HG02642 (cell line): ENCODE data around the gene TBX2.

Experiments used
- ATAC-seq: cut with Tn5 transposase; IDR thresholded peaks from one replicate; pipeline ENCODE4 v1.9.1; 2021; ENCODE audit warnings: mild to moderate bottlenecking; ENCODE audit not compliant: unreplicated experiment, poor library complexity

TBX2 gene

GRCh38 chr17:61411261-61412142 lies 11.9 kb downstream of the TBX2 start:
- ATAC-seq = peak; percentile 10

GRCh38 chr17:61412143-61412859 lies 12.7 kb downstream of the TBX2 start:
- peak; percentile 63 for ATAC-seq

GRCh38 chr17:61412860-61413660 lies 13.4 kb downstream of the TBX2 start:
- ATAC-seq = no peak

- no peak for ATAC-seq
These were observed 14.1 kb downstream of the TBX2 start for GRCh38 chr17:61413661-61414126.

DNA sequence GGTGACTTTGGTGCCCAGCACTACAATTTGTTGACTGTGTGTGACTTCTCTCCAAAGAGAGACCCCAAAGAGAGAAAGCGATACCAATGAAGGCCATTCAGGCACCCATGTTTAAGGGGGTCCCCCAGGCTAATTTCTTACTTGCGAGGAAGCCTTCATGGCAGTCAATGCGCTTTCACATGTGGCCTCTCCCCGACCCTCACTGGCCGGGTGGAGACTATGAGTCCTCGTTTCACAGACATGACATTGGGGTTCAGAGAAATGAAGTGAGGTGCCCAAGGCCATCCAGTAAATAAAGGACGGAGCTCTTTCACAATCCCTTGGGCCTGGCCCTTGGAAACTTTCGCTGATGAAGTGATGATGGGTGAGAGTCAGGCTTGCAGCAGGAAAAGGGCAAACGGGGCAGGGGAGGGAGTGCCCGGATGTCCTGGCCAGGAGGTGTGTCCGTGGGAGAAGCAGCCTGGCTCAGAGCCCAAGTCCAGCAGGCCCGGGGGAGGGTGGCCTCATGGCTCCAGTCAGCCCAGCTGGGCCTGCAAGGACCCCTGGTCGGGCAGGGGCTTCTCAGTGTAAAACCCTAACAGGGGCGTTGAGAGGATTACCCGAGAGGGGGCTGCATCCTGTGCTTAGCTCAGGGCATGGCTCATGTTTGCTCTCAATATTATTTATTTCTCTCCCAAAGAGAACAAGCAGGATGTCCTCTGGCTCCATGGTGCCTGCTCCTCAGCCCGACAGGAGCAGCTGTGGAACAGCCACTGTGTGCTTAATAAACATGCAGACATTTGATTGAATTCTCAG lies 14.7 kb downstream of the TBX2 start:
- ATAC-seq = no peak

DNA sequence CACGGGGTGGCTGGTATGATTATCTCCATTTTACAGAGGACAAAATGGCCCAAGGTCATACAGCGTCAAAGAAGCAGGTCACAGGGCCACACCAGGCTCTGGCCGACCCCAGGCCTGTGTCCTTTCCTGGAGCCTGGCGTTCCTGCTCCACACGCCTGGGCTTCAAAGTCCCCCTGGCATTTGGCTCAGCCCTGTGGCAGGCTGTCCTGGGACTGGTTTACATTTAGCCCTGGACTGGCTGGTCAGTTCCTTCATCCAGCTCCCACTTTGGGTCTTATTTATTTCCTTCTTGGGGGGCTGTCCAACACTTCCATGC lies 15.3 kb downstream of the TBX2 start:
- no peak for ATAC-seq

- ATAC-seq = no peak
These were observed 15.9 kb downstream of the TBX2 start for GRCh38 chr17:61415374-61416210.

DNA sequence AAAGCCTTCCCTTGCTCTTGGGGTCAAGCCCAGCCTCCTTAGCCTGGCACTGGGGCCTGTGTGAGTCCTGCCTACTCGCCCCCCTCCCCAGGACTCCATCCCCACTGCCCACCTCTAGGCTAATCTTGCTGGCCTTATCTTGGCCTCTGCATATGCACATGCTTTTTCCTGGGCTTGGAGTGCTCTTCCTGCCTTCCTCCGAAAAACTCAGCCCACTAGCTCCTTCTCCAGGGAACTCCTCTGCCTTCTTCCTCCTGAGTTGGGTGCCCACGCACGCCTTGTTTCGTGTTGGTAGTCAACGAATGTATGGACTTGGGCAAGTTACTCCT lies 16.5 kb downstream of the TBX2 start:
- no peak for ATAC-seq

DNA sequence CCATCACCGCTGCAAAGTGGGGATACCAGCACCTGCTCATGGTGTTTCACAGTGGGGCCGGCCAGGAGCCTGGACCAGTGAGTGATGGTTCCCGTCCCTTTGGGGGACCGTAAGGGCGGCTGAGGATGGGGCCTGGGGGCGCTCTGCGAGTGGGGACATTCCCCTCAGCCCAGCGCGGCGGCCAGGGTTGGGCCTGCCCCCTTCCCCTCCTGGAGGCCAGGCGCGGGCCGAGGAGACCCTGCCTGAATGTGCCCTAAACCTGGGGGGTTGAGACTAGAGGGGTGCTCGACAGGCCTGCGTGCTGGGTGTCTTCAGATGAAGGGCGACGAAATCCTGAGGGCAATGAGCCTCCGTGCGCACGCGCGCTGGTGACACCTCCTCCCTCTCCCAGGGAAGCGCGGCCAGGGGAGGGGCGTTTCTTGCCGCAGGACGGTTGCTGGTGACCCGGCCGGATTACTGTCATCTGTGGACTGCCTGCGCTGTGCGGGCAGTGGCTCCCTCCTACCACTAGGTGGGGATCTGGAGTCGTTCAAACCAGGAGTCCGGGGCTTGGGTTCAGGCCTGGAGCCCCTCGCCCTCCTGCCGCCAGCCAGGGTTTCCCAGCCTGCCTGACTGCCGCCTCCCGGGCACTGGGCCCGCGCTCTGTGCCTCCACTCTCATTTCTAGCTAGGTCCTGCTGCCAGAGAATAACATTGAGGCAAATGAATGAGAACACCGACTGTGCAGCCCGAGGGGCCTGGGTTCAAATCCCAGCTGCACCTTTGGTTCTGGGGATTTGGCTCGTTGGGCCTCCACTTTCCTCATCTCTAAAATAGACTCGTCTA lies 17.1 kb downstream of the TBX2 start:
- no peak for ATAC-seq

GRCh38 chr17:61418449-61418848 lies 18.8 kb downstream of the TBX2 start:
- ATAC-seq = no peak

GRCh38 chr17:61419496-61420046 lies 19.9 kb downstream of the TBX2 start:
- ATAC-seq = no peak

- ATAC-seq = no peak
These were observed 20.4 kb downstream of the TBX2 start for GRCh38 chr17:61420052-61420451.

DNA sequence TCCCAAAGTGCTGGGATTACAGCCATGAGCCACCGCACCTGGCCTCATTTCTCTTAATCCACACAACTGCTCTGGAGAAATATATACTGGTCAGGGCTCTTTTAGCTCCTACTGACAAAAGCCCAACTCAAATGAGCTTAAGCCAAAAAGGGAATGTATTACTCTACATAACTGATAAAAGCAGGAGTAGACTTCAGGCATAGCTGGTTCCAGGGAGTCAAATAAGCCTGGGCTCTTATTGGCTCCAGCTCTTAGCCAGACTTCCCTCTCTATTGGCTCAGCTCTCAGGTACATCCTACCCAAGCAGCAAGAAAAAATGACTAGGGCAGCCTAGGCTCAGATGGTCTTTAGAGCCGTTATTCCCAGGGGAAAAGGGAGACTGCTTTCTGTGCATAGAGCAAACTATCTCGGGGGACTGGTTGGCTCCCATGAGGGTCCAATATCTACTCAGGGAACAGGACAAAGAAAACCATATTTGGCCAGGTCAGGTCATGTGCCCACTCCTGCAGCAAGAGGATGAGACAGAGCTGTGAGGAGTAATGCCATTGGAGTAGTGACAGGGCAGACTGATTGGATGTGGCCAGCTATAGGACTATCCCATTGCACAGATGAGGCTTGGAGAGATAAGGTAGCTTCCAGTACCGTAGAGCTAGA lies 21.2 kb downstream of the TBX2 start:
- no peak for ATAC-seq

DNA sequence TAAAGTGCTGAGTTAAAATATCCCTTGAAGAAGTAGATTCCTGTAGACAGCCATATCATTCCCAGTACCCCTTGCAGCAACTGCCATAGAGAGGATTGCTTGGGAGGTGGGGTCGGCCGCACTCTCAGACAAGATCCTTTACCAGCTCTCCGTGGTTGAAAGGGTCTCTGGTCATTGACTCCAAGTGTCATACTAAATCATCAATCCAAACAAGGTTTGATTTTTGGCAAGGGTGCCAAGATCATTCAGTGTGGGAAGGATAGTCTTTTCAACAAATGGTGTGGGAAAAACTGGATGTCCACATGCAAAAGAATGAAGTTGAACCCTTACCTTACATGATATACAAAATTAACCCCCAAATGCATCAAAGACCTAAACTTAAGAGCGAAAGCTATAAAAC lies 21.8 kb downstream of the TBX2 start:
- ATAC-seq = no peak

DNA sequence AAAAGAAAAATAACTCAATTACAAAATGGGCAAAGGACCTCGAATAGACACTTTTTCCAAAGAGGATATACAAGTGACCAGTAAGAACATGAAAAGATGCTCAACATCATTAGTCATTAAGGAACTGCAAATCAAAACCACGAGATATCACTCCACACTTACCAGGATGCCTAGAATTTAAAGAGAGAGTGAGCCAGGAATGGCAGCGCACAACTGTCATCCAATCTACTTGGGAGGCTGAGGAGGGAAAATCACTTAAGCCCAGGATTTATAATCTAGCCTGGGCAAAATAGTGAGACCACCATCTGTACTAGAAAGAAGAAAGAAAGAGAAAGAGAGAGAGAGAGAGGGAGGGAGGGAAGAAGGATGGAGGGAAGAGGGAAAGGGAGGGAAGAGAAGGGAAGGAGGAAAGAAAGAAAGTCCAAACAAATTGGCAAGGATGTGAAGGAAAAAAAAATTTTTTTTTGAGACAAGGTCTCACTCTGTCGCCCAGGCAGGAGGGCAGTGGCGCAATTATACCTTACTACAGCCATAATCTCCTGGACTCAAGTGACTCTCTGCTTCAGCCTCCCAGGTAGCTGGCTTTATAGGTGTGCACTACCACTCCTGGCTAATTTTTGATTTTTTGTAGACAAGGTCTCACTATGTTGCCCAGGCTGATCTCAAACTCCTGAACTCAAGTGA lies 22.6 kb downstream of the TBX2 start:
- ATAC-seq = no peak

DNA sequence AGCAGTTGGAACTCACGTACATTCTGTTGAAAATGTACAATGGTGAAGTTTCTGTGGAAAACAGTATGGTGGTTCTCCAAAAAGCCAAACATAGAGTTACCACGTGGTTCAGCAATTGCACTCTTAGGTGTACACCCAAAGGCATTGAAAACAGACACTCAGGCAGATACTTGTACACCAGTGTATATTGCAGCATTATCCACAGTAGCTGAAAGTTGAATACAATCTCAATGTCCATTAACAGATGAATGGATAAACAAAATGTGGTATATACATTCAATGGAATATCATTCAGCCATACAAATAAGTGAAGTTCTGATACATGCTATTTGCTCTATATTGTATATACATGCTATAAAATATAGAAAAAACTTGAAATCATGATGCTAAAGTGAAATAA lies 23.2 kb downstream of the TBX2 start:
- ATAC-seq = no peak

- no peak for ATAC-seq
These were observed 24.5 kb downstream of the TBX2 start for GRCh38 chr17:61423967-61424649.
